A673 (cell line): Measurements from ENCODE around the gene NFKBIE.

Experiments
- CTCF ChIP-seq: fragments of 300-800, 200-600 bp; sonication (generic); conservative IDR thresholded peaks from 2 replicates; pipeline ENCODE4 v1.5.1; 2017; ENCODE audit warnings: low read depth, mild to moderate bottlenecking, antibody characterized with exemption, low read length, moderate library complexity, mixed read lengths
- EZH2 ChIP-seq: fragments of 200-600 bp; sonication (generic); IDR thresholded peaks from 2 replicates; pipeline ENCODE4 v1.6.1; 2017; ENCODE audit warnings: borderline replicate concordance, low read depth, mild to moderate bottlenecking, mixed read lengths, antibody characterized with exemption, low read length; ENCODE audit not compliant: poor library complexity, severe bottlenecking

- TF ChIP-seq CTCF = no peak
- no peak for TF ChIP-seq EZH2
These were observed 45.3 kb downstream of the NFKBIE start for GRCh38 chr6:44219815-44220784.
